GM21717 (cell line): Measurements from ENCODE around the gene SIM1.
A peak's percentile ranks its signal among the peaks of the same experiment; 100 is the strongest.
"Not testable (repeated sequence)": the region's sequence is repeated elsewhere in the genome, so short reads cannot be mapped to it uniquely, and the experiment has no call there.

Experiments used
- ATAC-seq: cut with Tn5 transposase; IDR thresholded peaks from one replicate; pipeline ENCODE4 v1.9.1; 2021; ENCODE audit warnings: mild to moderate bottlenecking, moderate library complexity; ENCODE audit not compliant: unreplicated experiment

SIM1 gene

DNA sequence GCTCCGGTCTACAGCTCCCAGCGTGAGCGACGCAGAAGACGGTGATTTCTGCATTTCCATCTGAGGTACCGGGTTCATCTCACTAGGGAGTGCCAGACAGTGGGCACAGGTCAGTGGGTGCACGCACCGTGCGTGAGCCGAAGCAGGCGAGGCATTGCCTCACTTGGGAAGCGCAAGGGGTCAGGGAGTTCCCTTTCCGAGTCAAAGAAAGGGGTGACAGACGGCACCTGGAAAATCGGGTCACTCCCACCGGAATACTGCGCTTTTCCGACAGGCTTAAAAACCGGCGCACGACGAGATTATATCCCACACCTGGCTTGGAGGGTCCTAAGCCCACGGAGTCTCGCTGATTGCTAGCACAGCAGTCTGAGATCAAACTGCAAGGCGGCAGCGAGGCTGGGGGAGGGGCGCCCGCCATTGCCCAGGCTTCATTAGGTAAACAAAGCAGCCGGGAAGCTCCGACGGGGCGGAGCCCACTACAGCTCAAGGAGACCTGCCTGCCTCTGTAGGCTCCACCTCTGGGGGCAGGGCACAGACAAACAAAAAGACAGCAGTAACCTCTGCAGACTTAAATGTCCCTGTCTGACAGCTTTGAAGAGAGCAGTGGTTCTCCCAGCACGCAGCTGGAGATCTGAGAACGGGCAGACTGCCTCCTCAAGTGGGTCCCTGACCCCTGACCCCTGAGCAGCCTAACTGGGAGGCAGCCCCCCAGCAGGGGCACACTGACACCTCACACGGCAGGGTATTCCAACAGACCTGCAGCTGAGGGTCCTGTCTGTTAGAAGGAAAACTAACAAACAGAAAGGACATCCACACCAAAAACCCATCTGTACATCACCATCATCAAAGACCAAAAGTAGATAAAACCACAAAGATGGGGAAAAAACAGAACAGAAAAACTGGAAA is 109.7 kb downstream of the SIM1 start:
- ATAC-seq, result not testable (repeated sequence)

DNA sequence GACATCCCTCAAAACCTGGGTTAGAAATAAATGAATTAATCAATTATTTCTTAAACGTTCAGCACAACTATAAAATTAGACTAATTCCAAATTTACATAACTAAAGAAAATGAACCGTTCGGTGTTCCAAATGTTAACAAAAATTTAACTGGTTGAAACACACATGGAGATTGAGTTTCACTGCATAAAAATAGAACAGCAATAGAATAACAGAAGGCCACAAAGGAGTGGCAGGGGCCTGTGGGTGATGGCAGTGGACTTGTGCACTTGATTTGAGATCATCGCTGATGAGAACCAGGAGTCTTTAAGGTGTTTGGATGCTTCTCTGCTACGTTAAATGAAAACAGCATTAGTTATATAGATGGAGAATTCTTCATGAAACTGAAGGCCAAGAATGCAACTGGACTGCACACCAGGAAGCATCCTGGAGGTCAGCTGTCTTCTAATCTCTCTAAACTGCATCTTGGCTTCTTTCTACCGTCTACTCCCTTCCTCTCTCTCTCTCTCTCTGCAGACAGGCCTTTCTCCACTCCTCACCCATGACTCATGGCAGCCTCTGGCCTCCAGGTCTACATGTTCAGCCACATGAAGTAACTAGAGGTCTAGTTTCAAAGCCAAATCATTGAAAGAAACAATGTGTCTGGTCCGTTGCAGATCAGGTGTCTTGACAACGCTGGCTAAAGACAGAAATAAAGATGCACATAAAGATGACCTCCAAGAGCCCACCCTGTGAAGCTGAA is 111.3 kb downstream of the SIM1 start:
- no peak for ATAC-seq

DNA sequence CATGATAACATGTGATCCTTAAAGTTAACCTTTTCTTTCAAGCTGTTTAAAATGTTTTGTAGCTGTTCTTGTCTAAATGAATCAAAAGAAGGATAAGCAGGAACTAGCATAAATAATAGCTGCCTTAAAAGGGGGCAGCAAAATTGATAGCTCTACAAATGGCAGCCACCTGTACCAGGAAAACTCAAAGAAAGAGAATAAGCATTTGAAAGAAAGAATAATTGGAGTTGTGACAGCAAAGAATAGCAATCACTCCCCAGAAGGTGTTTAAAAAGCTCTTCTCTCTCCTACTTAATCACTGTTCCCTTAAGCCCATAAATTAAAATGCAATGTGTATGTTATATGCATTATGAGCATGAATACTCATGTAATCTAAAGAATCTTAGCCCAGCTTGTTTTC is 114.6 kb downstream of the SIM1 start:
- ATAC-seq, result no peak

DNA sequence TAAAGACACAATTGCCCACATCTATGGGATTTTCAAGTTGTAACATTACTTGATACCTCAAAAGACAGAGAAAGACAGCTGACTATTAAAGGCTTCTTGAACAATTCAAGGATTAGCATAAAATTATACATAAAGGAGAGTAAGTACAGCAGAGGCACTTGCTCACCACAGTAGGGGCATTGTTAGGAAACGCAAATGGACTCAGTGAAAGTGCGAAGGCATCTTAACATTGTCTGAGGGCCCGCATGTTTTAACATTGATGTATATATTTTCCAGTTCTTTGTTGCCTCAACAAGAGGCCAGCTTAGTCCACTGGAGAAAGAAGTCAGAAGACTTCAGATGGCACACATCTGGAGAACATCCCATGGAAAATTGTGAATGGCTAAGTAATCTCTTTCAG is 115.4 kb downstream of the SIM1 start:
- ATAC-seq, result no peak

DNA sequence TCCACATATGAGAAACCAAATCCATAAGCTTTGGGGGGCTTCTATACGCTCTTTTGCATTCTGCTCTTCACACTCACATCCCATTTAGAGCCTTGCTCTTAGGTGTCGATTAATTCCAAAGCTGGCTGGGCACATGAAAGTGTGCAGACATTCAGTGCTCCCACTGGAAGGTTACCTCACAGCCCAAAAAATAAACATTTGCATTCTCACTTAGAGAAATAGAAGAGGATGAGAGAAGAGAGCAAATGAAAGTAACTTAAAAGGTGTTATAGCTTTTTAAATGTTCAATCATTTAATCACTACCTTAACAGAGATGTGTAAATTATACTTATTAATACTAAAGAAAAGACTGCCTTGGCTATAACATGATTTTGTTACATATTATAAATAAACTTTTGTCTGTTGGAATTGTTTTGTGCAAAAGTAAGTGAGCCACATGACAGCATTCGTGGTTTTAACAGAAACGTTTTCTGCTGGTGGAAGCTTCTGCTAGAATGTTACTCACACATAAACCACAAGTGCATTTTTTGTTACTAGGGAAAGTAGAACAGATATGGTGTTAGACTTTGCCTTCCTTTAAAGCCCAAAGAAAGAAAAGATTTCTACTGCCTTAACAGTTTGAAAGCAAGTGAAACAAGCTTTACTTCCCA is 116.7 kb downstream of the SIM1 start:
- no peak for ATAC-seq

DNA sequence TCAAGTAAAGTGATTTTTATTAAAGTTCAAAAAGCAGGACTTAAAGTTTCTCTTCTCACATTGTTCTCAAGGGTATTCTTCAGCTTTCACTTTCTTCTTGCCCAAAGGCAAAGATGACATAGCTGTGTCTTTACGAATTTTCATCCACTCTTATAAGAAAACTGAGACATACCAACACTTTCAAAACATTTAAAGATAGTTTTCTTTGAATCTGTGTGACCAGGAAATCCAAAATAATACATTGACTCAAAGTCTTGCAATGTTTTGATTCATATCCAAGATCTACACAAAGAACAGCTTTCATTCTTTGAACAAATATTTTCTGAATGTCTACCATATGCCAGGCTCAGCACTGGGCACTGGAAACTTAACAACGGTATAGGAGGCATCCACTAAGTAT is 117.9 kb downstream of the SIM1 start:
- peak; percentile 65 for ATAC-seq

DNA sequence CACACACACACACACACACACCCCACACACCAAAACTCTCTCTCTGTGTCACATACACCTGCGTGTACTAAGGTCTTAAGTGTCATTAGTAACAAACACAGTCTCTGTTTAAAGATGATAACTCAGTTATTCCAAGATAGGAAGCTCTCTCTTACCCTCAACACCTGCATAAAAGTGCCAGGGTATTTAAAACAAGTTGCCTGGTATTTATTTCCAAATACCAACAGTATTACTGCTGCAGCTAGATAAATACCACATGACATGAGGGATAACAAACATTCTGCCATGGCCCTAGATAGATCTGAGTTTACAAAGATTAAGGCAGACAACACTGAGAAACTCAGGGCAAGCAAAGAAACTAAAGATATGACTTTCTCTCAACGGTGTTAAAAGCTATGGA is 118.5 kb downstream of the SIM1 start:
- no peak for ATAC-seq

DNA sequence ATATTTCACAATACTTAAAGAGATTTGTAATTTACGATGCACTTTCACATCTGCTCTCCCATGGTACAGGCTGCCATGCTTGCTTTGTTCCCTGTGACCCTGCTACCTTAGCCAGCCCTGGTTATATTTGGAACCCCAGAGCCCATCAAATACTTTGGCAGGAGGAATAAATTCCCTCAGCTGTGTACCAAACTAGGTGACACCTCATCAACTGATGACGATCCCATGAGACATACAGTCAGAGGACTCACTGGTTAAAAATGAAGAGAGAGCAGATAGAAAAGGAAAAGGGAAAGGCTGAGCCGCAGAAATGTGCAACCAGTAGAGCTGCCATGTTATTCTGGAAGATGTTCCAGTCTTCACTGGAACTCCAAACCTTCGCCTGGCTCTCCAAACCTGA is 120.0 kb downstream of the SIM1 start:
- no peak for ATAC-seq

DNA sequence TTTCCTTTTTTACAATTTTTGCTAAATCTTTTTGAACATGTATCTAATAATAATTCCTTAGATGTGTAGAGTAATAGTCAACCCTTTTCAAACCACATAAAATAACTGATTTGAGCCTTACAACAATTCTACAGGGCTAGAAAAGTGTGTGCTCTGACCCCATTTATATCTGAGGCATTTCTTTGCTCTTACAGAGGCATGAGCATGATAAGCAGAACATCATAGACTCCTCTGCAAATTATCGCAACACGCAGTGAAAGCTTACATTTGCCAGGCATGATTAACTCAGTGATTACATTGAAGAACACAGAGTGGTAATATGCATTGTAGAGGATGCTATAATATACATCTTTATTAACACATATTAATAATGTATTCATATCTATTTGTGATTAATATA is 120.4 kb downstream of the SIM1 start:
- no peak for ATAC-seq

DNA sequence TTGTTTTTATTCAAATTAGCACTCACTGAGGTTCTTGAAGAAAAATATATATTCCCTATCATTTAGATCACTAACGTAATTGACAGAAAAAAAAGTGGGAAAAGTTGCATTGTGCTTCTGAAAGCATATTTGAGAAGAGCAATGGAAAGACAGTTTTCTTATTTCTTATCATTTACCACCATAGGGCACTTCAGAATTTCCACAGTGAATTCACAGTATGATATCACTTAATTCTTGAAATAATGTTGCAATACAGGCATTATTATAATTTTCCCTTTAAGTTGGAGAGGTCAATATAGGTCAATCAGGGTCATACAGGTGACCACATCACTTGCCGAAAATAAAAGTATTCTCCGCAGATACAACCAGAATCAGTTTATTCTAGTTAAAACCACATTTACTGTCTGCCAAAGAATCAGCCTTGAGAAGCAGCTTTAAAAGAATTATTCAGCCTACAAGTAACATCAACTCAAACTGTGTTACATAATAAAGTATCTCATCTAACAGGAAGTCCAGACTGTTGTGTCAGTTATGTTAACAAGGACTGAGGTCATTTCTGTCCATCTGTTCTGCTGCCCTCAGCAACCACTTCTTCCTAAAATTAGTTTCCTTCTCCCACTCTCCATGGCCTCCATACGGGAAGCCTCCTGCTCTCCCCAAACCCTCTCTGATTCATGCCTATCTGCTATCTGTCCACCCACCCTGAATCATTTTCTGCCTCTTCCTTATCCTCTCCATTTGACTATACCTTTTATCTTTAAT is 121.2 kb downstream of the SIM1 start:
- ATAC-seq, result no peak

DNA sequence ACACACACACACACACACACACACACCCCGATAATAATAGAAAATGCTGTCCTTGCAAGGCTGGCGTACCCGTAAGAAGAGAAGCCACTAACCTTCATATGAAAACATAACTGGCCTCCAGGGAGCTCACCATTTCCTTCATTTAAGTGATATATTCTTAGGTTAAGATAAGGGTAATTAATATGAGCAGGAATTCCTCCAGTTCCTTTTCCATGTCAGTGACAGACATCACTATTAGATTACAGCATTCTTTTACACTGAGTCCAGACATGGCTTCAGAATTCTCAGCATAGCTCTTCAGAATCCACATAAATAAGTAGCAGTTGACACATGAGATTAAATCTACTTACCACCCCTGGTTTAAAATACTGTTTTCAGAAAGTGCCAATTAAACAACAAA is 121.9 kb downstream of the SIM1 start:
- no peak for ATAC-seq

DNA sequence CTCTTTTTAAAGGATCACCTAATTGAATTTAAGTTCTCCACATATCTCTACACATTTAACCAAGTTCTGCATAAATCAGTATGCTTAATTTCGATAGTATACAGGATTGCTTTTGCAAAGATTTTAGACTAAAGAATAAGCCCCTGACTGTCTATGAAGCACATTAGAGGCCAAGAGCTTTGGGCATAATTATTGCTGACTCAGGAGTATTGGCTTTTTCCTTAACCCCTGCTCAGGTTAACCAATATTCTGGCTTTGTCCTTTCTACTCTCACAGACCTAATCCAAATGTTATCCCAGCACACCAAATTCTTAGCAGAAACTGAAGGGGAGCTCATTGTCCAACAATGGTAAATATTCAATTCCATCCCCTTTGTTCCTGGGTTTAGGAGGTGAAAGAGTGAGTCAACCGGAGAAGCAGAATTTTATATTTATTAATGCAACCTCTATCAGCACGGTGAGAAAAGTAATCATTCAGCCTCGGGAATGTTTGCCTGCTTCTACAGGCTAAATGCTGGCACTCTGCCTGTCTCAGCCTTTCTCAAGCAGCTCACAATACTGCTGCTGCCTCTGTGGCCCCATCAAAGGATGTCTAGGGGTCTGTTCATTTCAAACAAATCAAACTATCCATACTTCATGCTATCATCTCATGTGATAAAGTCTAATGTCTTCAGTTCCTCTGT is 125.0 kb downstream of the SIM1 start:
- no peak for ATAC-seq

DNA sequence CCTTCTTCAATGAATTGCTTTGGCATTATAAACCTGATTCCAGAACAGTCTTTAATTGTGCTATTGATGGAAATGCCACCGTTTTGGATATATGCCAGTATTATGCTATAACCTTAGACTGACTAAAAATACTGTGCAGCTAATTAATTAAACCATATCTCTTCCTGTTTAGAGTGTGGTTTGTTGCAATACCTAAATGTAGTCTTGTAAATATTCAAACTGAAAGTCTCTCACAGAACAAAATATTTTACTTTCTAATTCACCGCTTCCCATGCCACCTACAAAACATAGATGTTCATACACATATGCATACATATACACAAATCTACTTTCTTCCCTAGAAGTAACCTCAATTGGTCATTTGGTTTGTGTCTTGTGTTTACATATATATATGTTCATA is 126.6 kb downstream of the SIM1 start:
- ATAC-seq, result no peak

DNA sequence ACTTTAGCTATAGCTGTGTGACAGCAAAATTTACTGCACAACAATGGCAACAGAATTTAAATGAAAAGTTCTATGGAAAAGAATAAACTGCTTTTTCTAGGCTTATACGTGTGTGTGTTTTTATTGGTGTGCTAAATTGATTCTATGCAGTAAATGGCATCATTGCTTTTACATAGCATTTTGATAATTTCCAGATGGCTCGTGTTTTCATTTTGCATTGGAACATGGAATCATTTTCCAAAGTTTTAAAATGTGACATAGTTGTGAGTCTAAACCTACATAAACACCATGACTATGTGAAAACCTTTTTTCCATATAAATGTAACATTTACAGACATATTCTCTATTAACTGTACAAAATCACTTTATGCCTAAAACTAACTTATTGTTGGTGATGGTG is 127.8 kb downstream of the SIM1 start:
- ATAC-seq, result no peak

DNA sequence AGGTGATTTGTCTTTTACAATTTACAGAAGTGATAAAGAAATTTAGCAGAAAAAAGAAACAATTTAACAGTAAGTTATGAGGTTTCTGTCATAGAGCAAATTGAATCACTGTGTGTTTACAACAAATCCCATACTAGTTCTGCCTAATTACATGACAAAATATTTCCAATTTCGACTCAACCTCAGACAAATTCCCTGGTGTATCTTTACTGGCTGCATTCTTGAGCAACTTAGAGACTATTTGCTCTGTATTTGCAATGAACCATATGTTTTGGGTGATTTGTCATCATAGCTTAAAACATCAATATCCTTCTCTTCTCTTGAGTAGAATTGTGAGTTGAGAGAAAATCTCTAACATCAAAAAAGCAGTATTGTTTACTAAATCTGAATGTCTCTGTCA is 128.7 kb downstream of the SIM1 start:
- ATAC-seq, result no peak
